Ishikawa (cell line): ENCODE measurements around the gene MCU.

Experiments
- TF ChIP-seq, protein P1 (sequence below): IDR thresholded peaks from 2 replicates; pipeline ENCODE4 v1.6.1; 2012; ENCODE audit warnings: low read depth, mild to moderate bottlenecking
- TF ChIP-seq, protein P2 (sequence below): IDR thresholded peaks from 2 replicates; pipeline ENCODE4 v1.6.1; 2012
- TF ChIP-seq, protein P3 (sequence below): IDR thresholded peaks from 2 replicates; pipeline ENCODE4 v1.6.1; 2012

DNA sequence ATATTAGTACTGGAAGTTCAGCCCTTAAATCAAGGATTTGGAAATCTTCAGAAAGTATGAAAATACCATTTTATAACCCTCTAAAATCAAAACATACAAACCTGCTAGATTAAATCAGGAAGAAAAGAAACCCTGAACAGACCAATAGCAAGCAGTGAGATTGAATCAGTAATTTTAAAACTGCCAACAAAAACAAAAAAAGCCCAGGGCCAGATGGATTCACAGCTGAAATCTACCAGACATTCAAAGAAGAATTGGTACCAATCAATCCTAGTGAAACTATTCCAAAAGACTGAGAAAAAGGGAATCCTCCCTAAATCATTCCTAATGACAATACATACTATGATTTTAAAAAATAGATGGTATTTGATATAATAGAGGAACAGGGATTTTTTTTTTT lies 70.1 kb downstream of the MCU start:
- TF ChIP-seq, protein P1, sequence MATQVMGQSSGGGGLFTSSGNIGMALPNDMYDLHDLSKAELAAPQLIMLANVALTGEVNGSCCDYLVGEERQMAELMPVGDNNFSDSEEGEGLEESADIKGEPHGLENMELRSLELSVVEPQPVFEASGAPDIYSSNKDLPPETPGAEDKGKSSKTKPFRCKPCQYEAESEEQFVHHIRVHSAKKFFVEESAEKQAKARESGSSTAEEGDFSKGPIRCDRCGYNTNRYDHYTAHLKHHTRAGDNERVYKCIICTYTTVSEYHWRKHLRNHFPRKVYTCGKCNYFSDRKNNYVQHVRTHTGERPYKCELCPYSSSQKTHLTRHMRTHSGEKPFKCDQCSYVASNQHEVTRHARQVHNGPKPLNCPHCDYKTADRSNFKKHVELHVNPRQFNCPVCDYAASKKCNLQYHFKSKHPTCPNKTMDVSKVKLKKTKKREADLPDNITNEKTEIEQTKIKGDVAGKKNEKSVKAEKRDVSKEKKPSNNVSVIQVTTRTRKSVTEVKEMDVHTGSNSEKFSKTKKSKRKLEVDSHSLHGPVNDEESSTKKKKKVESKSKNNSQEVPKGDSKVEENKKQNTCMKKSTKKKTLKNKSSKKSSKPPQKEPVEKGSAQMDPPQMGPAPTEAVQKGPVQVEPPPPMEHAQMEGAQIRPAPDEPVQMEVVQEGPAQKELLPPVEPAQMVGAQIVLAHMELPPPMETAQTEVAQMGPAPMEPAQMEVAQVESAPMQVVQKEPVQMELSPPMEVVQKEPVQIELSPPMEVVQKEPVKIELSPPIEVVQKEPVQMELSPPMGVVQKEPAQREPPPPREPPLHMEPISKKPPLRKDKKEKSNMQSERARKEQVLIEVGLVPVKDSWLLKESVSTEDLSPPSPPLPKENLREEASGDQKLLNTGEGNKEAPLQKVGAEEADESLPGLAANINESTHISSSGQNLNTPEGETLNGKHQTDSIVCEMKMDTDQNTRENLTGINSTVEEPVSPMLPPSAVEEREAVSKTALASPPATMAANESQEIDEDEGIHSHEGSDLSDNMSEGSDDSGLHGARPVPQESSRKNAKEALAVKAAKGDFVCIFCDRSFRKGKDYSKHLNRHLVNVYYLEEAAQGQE = no peak
- TF ChIP-seq, protein P2, sequence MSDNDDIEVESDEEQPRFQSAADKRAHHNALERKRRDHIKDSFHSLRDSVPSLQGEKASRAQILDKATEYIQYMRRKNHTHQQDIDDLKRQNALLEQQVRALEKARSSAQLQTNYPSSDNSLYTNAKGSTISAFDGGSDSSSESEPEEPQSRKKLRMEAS = no peak
- TF ChIP-seq, protein P3, sequence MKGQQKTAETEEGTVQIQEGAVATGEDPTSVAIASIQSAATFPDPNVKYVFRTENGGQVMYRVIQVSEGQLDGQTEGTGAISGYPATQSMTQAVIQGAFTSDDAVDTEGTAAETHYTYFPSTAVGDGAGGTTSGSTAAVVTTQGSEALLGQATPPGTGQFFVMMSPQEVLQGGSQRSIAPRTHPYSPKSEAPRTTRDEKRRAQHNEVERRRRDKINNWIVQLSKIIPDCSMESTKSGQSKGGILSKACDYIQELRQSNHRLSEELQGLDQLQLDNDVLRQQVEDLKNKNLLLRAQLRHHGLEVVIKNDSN = no peak
